SW480 (cell line): ENCODE results near the gene SLC28A1.

ENCODE experiments used
- DNase-seq: peaks from one replicate; pipeline ENCODE4 v3.0.0-alpha.2; 2016; ENCODE audit warnings: low spot score

The SLC28A1 gene

GRCh38 chr15:84940399-84940798 lies 55.9 kb downstream of the SLC28A1 start:
- DNase-seq, result no peak

- no peak for DNase-seq
Measured at GRCh38 chr15:84942456-84942855, 58.0 kb downstream of the SLC28A1 start.

GRCh38 chr15:84944311-84944710 lies 59.8 kb downstream of the SLC28A1 start:
- DNase-seq, result no peak

GRCh38 chr15:84944861-84945260 lies 60.4 kb downstream of the SLC28A1 start:
- no peak for DNase-seq

- DNase-seq, result no peak
Measured at GRCh38 chr15:84946772-84947489, 62.5 kb downstream of the SLC28A1 start.

- DNase-seq, result no peak
Measured at GRCh38 chr15:84947947-84948830, 63.7 kb downstream of the SLC28A1 start.

GRCh38 chr15:84949043-84949442 lies 64.6 kb downstream of the SLC28A1 start:
- no peak for DNase-seq

GRCh38 chr15:84949845-84950569 lies 65.5 kb downstream of the SLC28A1 start:
- DNase-seq, result no peak

- DNase-seq, result no peak
Measured at GRCh38 chr15:84950570-84951111, 66.2 kb downstream of the SLC28A1 start.

GRCh38 chr15:84951736-84952135 lies 67.3 kb downstream of the SLC28A1 start:
- DNase-seq, result no peak

- DNase-seq, result no peak
Measured at GRCh38 chr15:84953136-84953535, 68.7 kb downstream of the SLC28A1 start.

GRCh38 chr15:84953726-84954125 lies 69.3 kb downstream of the SLC28A1 start:
- no peak for DNase-seq

- peak; percentile 68 for DNase-seq
Measured at GRCh38 chr15:84955089-84955848, 70.8 kb downstream of the SLC28A1 start.

- DNase-seq, result no peak
Measured at GRCh38 chr15:84956199-84956598, 71.7 kb downstream of the SLC28A1 start.

GRCh38 chr15:84960391-84961113 lies 76.1 kb downstream of the SLC28A1 start:
- DNase-seq, result no peak

GRCh38 chr15:84961114-84961452 lies 76.6 kb downstream of the SLC28A1 start:
- DNase-seq, result no peak

- no peak for DNase-seq
Measured at GRCh38 chr15:84961707-84962106, 77.2 kb downstream of the SLC28A1 start.

- DNase-seq, result no peak
Measured at GRCh38 chr15:84962955-84963354, 78.5 kb downstream of the SLC28A1 start.

GRCh38 chr15:84967380-84967779 lies 82.9 kb downstream of the SLC28A1 start:
- no peak for DNase-seq

- DNase-seq, result no peak
Measured at GRCh38 chr15:84968301-84968700, 83.8 kb downstream of the SLC28A1 start.

GRCh38 chr15:84969257-84969656 lies 84.8 kb downstream of the SLC28A1 start:
- DNase-seq, result no peak
